Activated T-helper 2 cell treated with anti-CD3 and anti-CD28 coated beads, Interferon-gamma antibody, Interleukin-2, Interleukin-4, amounts not matched to agents 10 μg/mL and 5 μg/mL and 100 μg/mL, durations not matched to agents 14 hours and 24 hours and 36 hours (primary cell): ENCODE data around the gene NDC1. TPM values are rescaled to one million over a fixed set of nuclear protein-coding genes. Genes with fewer than 3 reads are reported as not detected.
A peak's percentile ranks its signal among the peaks of the same experiment; 100 is the strongest.
"Not testable (repeated sequence)": the region's sequence is repeated elsewhere in the genome, so short reads cannot be mapped to it uniquely, and the experiment has no call there.

Source experiments
- DNase-seq: peaks from one replicate; pipeline ENCODE4 v3.0.0; 2021; ENCODE audit warnings: low spot score
- H3K27ac Mint-ChIP-seq: one replicate; pipeline ENCODE4 v1.8.0; 2021; ENCODE audit warnings: mixed read lengths
- H3K27me3 Mint-ChIP-seq: one replicate; pipeline ENCODE4 v1.8.0; 2021; ENCODE audit warnings: low read depth, mixed read lengths
- H3K36me3 Mint-ChIP-seq: one replicate; pipeline ENCODE4 v1.8.0; 2021; ENCODE audit warnings: low read depth, mixed read lengths
- H3K4me1 Mint-ChIP-seq: one replicate; pipeline ENCODE4 v1.8.0; 2021; ENCODE audit warnings: low read depth, mixed read lengths
- H3K4me3 Mint-ChIP-seq: one replicate; pipeline ENCODE4 v1.8.0; 2021; ENCODE audit warnings: low read depth, mild to moderate bottlenecking, moderate library complexity, mixed read lengths
- H3K9me3 Mint-ChIP-seq: one replicate; pipeline ENCODE4 v1.8.0; 2021; ENCODE audit warnings: mixed read lengths
- intact Hi-C: fragments of 100-400 bp; cut with micrococcal nuclease; formaldehyde crosslinking; loops from one replicate; pipeline ENCODE4 v1.15.1; 2023
- total RNA-seq: library from RNA; stranded (reverse); gene quantifications from 2 replicates; pipeline ENCODE4 v1.2.3, GENCODE V29; 2022

NDC1 gene
- total RNA-seq, 1 donor from 2014 or later, result 32.4 TPM

DNA sequence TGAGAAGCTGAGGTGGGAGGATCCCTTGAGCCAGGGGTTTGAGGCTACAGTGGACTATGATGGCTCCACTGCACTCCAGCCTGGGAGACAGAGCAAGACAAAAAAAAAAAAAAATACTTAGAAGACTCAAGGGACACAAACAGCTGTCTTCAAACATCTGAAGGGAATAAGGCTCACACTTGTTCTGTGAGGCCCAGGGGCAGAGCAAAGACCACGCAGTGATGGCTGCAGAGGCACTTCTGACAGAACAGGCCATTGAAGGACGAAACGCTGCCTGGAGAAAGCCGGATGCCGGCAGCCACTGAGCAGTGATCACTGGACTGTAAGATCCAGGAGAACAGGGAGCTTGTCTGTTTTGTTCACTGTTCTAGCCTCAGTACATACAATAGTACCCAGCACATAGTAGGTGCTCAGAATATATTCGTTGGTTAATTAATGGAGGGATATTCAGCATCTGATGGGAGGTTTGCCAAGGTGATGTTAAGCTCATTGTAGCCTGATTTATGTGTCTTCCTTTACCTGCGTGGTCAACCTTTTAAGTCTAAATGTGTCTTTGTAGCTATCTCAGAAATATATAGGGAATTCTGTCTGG is 12.1 kb upstream of the NDC1 start:
- no peak for DNase-seq
- peaks cover 10% of the 10 kb centered on the region for H3K27me3 Mint-ChIP-seq
- intact Hi-C loops, result no loop called here
- H3K9me3 Mint-ChIP-seq, result no peaks in the 10 kb centered on the region
- no peak overlapping the region for H3K27ac Mint-ChIP-seq
- H3K4me3 Mint-ChIP-seq, result no peak overlapping the region
- peaks cover 17% of the 10 kb centered on the region for H3K36me3 Mint-ChIP-seq
- no peaks in the 10 kb centered on the region for H3K4me1 Mint-ChIP-seq

DNA sequence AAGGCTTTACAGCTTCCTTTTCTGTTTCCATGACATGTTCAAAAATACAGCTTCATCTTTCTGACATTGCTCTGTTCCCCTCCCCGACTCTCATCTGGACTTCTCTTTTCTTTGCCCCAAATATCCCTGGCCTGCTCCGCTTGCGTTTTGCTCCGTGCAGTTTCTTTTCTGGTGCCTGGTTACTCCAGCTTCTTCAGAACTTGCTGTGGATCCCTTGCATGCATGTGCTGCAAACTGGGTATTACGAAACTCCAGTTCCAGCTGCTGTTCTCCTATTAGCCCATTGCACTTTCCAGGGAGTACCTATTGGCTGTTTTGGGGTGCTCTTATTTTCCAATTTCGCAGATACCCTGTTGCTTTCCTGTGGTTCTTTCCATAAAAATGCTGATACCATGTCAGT is 9.9 kb upstream of the NDC1 start:
- intact Hi-C loops, result no loop called here
- Mint-ChIP-seq H3K9me3 (no peaks in the 10 kb centered on the region), H3K27me3 (peaks cover 12% of the 10 kb centered on the region), H3K4me3 (no peak overlapping the region), H3K4me1 (no peaks in the 10 kb centered on the region), H3K27ac (no peak overlapping the region), H3K36me3 (peaks cover 8% of the 10 kb centered on the region)
- DNase-seq, result no peak

DNA sequence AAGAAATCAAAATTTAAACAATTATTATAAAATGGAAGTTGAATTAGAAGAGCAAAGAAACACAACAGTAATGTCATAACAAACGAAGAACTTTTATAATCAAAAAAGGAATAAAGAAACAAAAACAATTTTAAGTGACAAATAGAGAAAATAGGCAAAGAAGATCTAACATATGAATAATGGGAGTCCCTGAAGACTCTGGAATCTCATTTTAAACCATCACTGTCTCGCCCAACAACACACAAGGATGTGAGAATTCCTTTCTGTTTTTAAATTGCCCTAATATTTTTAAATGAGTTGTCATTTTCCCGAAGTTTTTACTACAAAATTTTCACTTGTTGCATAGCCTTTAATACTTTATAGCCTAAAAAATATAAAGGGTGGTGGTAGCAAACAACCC is 4.3 kb upstream of the NDC1 start:
- Mint-ChIP-seq H3K36me3 (peaks cover 4% of the 10 kb centered on the region), H3K4me3 (no peak overlapping the region), H3K27me3 (peaks cover 10% of the 10 kb centered on the region), H3K9me3 (peaks cover 7% of the 10 kb centered on the region), H3K27ac (no peak overlapping the region), H3K4me1 (peaks cover 7% of the 10 kb centered on the region)
- DNase-seq, result no peak
- intact Hi-C loops, result no loop called here

DNA sequence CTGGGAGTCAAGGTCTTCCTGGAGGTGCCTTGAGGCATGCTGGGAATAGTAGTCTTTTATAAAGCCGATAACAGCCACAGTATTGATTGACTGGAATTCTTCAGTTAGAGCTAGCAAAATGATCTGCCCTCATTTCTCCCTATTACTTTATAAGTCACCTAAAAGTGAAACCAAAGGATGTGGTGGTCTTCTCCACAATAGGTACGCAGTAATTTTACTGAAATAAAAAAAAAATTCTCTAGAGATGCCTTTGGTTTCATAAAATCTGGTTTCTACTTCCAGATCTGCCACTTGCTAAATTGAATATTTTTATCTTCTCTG is 518 bp upstream of the NDC1 start:
- Mint-ChIP-seq H3K36me3 (peaks cover 27% of the 10 kb centered on the region), H3K4me3 (peak overlapping the region; percentile 98), H3K27me3 (no peaks in the 10 kb centered on the region), H3K9me3 (peaks cover 7% of the 10 kb centered on the region), H3K27ac (peak overlapping the region; percentile 94), H3K4me1 (peaks cover 22% of the 10 kb centered on the region)
- intact Hi-C loops, result loop anchor here (1.0 to 5.0 kb wide), 4 partner anchors 51 to 511 kb away; partner anchors contain the start of genes LRP8, LRRC42, TCEANC2 and TMEM59
- DNase-seq, result no peak

DNA sequence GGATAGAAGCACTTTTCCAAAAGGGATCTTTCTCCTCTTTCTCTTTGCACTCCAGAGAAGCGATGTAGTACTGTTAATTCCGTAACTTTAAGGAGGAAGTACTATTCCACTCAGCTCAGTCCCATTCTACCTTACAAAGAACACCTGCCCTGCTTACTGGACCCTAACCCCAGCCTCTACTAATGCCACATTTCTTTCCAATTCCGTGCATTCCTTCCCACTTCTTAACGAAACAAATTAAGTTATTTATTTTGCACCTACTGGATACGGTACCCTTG is 511 bp downstream of the NDC1 start:
- peak overlapping the region; percentile 98 for H3K4me3 Mint-ChIP-seq
- H3K9me3 Mint-ChIP-seq, result peaks cover 5% of the 10 kb centered on the region
- DNase-seq, result no peak
- peak overlapping the region; percentile 94 for H3K27ac Mint-ChIP-seq
- H3K4me1 Mint-ChIP-seq, result peaks cover 23% of the 10 kb centered on the region
- intact Hi-C loops, result loop anchor here (5.0 kb wide), 1 partner anchor 510 kb away; the partner anchor contains the start of gene LRP8
- peaks cover 35% of the 10 kb centered on the region for H3K36me3 Mint-ChIP-seq
- no peaks in the 10 kb centered on the region for H3K27me3 Mint-ChIP-seq

GRCh38 chr1:53835491-53835890 is 2.6 kb downstream of the NDC1 start:
- Mint-ChIP-seq H3K4me1 (peaks cover 24% of the 10 kb centered on the region), H3K27ac (peak overlapping the region; percentile 14), H3K36me3 (peaks cover 45% of the 10 kb centered on the region), H3K4me3 (no peak overlapping the region), H3K27me3 (no peaks in the 10 kb centered on the region), H3K9me3 (no peaks in the 10 kb centered on the region)
- no peak for DNase-seq
- intact Hi-C loops, result loop anchor here (5.0 kb wide), 1 partner anchor 508 kb away; the partner anchor contains the start of gene LRP8

GRCh38 chr1:53834776-53835175 is 3.3 kb downstream of the NDC1 start:
- Mint-ChIP-seq H3K4me3 (no peak overlapping the region), H3K36me3 (peaks cover 50% of the 10 kb centered on the region), H3K27me3 (no peaks in the 10 kb centered on the region), H3K9me3 (no peaks in the 10 kb centered on the region), H3K27ac (no peak overlapping the region), H3K4me1 (peaks cover 24% of the 10 kb centered on the region)
- no peak for DNase-seq
- intact Hi-C loops, result loop anchor here (5.0 kb wide), 1 partner anchor 507 kb away; the partner anchor contains the start of gene LRP8

GRCh38 chr1:53833393-53833792 is 4.7 kb downstream of the NDC1 start:
- DNase-seq, result no peak
- peaks cover 57% of the 10 kb centered on the region for H3K36me3 Mint-ChIP-seq
- intact Hi-C loops, result no loop called here
- peak overlapping the region; percentile 38 for H3K27ac Mint-ChIP-seq
- H3K4me3 Mint-ChIP-seq, result no peak overlapping the region
- H3K9me3 Mint-ChIP-seq, result no peaks in the 10 kb centered on the region
- H3K4me1 Mint-ChIP-seq, result peaks cover 17% of the 10 kb centered on the region
- H3K27me3 Mint-ChIP-seq, result no peaks in the 10 kb centered on the region

DNA sequence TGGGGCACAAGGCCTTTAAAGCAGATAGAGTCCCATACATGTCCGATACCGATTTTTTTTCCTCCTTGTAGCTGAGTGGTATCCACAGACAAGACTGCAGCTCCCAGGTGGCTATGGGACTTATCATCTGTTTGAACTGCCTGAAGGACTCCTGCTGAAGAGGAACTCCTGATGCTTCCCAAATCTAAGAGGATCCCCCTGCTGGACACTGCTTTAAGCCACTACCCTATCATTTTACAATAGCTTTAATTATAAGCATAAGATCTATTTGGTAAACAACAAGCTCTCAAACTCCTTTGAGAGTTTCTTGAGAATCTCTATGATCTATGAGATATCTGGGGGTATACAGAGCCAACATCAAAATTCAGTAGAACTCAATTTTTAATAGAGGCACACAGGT is 11.7 kb downstream of the NDC1 start:
- H3K36me3 Mint-ChIP-seq, result peaks cover 60% of the 10 kb centered on the region
- H3K9me3 Mint-ChIP-seq, result no peaks in the 10 kb centered on the region
- intact Hi-C loops, result no loop called here
- H3K27ac Mint-ChIP-seq, result no peak overlapping the region
- no peaks in the 10 kb centered on the region for H3K27me3 Mint-ChIP-seq
- H3K4me3 Mint-ChIP-seq, result no peak overlapping the region
- no peaks in the 10 kb centered on the region for H3K4me1 Mint-ChIP-seq
- DNase-seq, result no peak

DNA sequence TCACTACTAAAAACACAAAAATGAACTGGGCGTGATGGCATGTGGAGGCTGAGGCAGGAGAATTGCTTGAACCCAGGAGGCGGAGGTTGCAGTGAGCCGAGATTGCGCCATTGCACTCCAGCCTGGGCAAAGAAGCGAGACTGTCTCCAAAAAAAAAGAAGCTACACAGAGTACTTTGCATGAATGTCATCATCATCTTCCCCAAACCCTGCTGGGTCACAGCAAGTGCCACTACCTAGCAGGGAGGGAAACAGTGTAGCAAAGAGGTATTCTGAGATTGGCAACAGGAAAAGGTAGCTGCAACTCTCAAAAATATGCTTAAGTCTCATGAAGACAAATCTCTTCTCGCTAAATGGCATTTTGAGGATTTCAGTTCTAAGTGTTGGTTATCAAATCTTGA is 12.8 kb downstream of the NDC1 start:
- no peak for DNase-seq
- intact Hi-C loops, result no loop called here
- no peaks in the 10 kb centered on the region for H3K9me3 Mint-ChIP-seq
- no peaks in the 10 kb centered on the region for H3K4me1 Mint-ChIP-seq
- H3K27ac Mint-ChIP-seq, result no peak overlapping the region
- H3K4me3 Mint-ChIP-seq, result no peak overlapping the region
- H3K27me3 Mint-ChIP-seq, result no peaks in the 10 kb centered on the region
- peaks cover 59% of the 10 kb centered on the region for H3K36me3 Mint-ChIP-seq

DNA sequence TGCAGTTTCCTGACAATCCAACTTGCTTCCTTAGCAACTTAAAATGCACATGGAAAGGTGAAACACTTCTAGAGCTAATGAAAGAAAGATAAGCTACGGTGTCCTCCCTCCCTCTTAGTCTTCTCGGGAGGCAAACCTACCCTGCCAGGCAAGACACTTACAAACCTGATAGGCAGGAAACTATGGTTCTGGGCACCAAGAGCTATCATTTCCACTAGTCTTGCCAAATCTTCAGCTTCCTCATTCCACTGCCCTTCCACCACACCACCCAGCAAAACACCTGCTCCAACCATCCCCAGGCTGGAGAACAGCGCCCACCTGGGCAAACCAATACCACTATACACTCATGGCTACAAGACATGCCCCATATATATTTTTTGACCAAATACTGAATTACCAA is 15.2 kb downstream of the NDC1 start:
- Mint-ChIP-seq H3K36me3 (peaks cover 69% of the 10 kb centered on the region), H3K27me3 (no peaks in the 10 kb centered on the region)
- DNase-seq, result no peak

GRCh38 chr1:53821380-53821779 is 16.7 kb downstream of the NDC1 start:
- no peak for DNase-seq
- Mint-ChIP-seq H3K36me3 (peaks cover 75% of the 10 kb centered on the region), H3K27me3 (no peaks in the 10 kb centered on the region), H3K9me3 (no peaks in the 10 kb centered on the region), H3K4me3 (no peak overlapping the region), H3K27ac (no peak overlapping the region), H3K4me1 (peaks cover 5% of the 10 kb centered on the region)
- intact Hi-C loops, result no loop called here

More for the DNA sequence above, 15.2 kb downstream of the NDC1 start:
- H3K4me1 Mint-ChIP-seq, result peaks cover 5% of the 10 kb centered on the region
- H3K27ac Mint-ChIP-seq, result no peak overlapping the region
- H3K9me3 Mint-ChIP-seq, result no peaks in the 10 kb centered on the region
- H3K4me3 Mint-ChIP-seq, result no peak overlapping the region
- intact Hi-C loops, result no loop called here

DNA sequence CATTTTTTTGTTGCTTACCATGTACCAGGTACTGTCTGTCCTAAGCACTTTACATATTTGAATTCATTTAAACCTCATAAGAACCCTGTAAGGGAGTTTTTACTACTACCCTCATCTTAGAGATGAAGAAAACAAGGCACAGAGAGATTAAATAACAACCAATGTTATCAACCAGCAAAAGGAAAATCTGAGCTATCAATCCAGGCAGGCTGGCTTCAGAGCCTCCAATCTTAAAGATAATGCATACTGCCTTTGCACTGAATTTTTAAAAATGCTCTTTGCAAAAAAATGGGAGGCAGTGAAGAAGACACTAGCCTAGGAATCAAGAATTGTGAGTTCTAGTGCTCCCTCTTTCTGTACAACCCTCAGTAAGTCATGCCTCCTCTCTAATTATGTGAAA is 18.7 kb downstream of the NDC1 start:
- H3K4me1 Mint-ChIP-seq, result peaks cover 15% of the 10 kb centered on the region
- intact Hi-C loops, result no loop called here
- H3K4me3 Mint-ChIP-seq, result no peak overlapping the region
- H3K9me3 Mint-ChIP-seq, result no peaks in the 10 kb centered on the region
- peaks cover 80% of the 10 kb centered on the region for H3K36me3 Mint-ChIP-seq
- no peak overlapping the region for H3K27ac Mint-ChIP-seq
- H3K27me3 Mint-ChIP-seq, result no peaks in the 10 kb centered on the region
- DNase-seq, result no peak

DNA sequence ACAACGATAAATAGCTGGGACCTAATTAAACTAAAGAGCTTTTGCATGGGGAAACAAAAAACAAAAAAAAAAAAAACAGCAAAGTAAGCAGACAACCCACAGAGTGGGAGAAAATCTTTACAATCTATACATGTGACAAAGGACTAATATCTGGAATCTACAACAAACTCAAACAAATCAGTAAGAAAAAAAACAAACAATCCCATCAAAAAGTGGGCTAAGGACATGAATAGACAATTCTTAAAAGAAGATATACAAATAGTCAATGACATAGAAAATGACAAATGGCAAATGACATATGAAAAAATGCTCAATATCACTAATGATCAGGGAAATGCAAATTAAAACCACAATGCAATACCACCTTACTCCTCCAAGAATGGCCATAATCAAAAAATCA is 21.5 kb downstream of the NDC1 start:
- H3K27ac Mint-ChIP-seq, H3K27me3 Mint-ChIP-seq, H3K9me3 Mint-ChIP-seq, intact Hi-C loops, H3K4me3 Mint-ChIP-seq, DNase-seq: not testable (repeated sequence)
- peaks cover 23% of the 10 kb centered on the region for H3K4me1 Mint-ChIP-seq
- peaks cover 89% of the 10 kb centered on the region for H3K36me3 Mint-ChIP-seq
